Hepatocyte (in vitro differentiated cells): Measurements from ENCODE around the gene CMTM6. TPM values are rescaled to one million over a fixed set of nuclear protein-coding genes. Genes with fewer than 3 reads are reported as not detected.
"Not testable (repeated sequence)": the region's sequence is repeated elsewhere in the genome, so short reads cannot be mapped to it uniquely, and the experiment has no call there.

Experiments used
- DNase-seq: peaks from one replicate; pipeline ENCODE4 v3.0.0-alpha.2; 2016; ENCODE audit warnings: low spot score
- H2AFZ ChIP-seq: fragments of 200-600 bp; sonication (generic); 2 replicates; pipeline ENCODE4 v1.6.0; 2016; ENCODE audit warnings: antibody characterized with exemption, mild to moderate bottlenecking
- H3K27ac ChIP-seq: fragments of 200-600 bp; sonication (generic); 2 replicates; pipeline ENCODE4 v1.5.1; 2016; ENCODE audit warnings: mild to moderate bottlenecking
- H3K27me3 ChIP-seq: fragments of 200-600 bp; sonication (generic); 2 replicates; pipeline ENCODE4 v1.6.1; 2016
- H3K36me3 ChIP-seq: fragments of 200-600 bp; sonication (generic); replicated peaks from 2 replicates; pipeline ENCODE4 v1.5.1; 2016; ENCODE audit warnings: low read depth; ENCODE audit not compliant: insufficient read depth
- H3K4me1 ChIP-seq: fragments of 200-600 bp; sonication (generic); 2 replicates; pipeline ENCODE4 v1.5.1; 2016; ENCODE audit warnings: mild to moderate bottlenecking, moderate library complexity; ENCODE audit not compliant: insufficient read depth
- H3K4me2 ChIP-seq: fragments of 200-600 bp; sonication (generic); 2 replicates; pipeline ENCODE4 v1.6.0; 2016
- H3K4me3 ChIP-seq: fragments of 200-600 bp; sonication (generic); 2 replicates; pipeline ENCODE4 v1.5.1; 2016; ENCODE audit warnings: mild to moderate bottlenecking
- H3K79me2 ChIP-seq: fragments of 200-600 bp; sonication (generic); 2 replicates; pipeline ENCODE4 v1.6.0; 2017; ENCODE audit warnings: mild to moderate bottlenecking
- H3K9me2 ChIP-seq: fragments of 200-600 bp; sonication (generic); replicated peaks from 2 replicates; pipeline ENCODE4 v1.6.0; 2017; ENCODE audit warnings: mild to moderate bottlenecking; ENCODE audit not compliant: insufficient read depth
- H3K9me3 ChIP-seq: fragments of 200-600 bp; sonication (generic); 2 replicates; pipeline ENCODE4 v1.5.1; 2016; ENCODE audit warnings: low read depth, mild to moderate bottlenecking
- H4K20me1 ChIP-seq: fragments of 200-600 bp; sonication (generic); 2 replicates; pipeline ENCODE4 v1.6.0; 2016; ENCODE audit warnings: mild to moderate bottlenecking; ENCODE audit not compliant: insufficient read depth, poor library complexity, severe bottlenecking
- CTCF ChIP-seq: fragments of 200-600 bp; sonication (generic); IDR thresholded peaks from 2 replicates; pipeline ENCODE4 v1.5.1; 2016; ENCODE audit warnings: antibody characterized with exemption, mild to moderate bottlenecking; ENCODE audit not compliant: poor library complexity
- EZH2 ChIP-seq: fragments of 200-600 bp; sonication (generic); IDR thresholded peaks from 2 replicates; pipeline ENCODE4 v1.6.1; 2016; ENCODE audit warnings: antibody characterized with exemption, mild to moderate bottlenecking, borderline replicate concordance
- EZH2phosphoT487 ChIP-seq: fragments of 200-600 bp; sonication (generic); IDR thresholded peaks from one replicate; pipeline ENCODE4 v1.6.1; 2018; ENCODE audit warnings: antibody characterized with exemption, mild to moderate bottlenecking, low read depth, moderate library complexity; ENCODE audit not compliant: unreplicated experiment, severe bottlenecking
- WGBS: methylation state at CpG from one replicate; pipeline ENCODE4 v1.1.6; 2016; ENCODE audit warnings: low lambda C conversion rate; ENCODE audit errors: missing lambda C conversion rate; 5-methylcytosine and 5-hydroxymethylcytosine counted together
- polyA plus RNA-seq: library from polyadenylated mRNA; unstranded; fragments of >200 nt; fragmentation: Nextera tagmentation; extraction: Ambion mirVana; gene quantifications from 2 replicates; pipeline ENCODE4 v1.2.1, GENCODE V29; 2016
- total RNA-seq: library from RNA; depleted of rRNA; stranded (reverse); fragments of >200 nt; gene quantifications from 2 replicates; pipeline ENCODE4 v1.2.3, GENCODE V29; 2014

The CMTM6 gene
- total and polyA plus RNA-seq, 2 experiments from 2014 or later = 82.7 to 133 TPM

DNA sequence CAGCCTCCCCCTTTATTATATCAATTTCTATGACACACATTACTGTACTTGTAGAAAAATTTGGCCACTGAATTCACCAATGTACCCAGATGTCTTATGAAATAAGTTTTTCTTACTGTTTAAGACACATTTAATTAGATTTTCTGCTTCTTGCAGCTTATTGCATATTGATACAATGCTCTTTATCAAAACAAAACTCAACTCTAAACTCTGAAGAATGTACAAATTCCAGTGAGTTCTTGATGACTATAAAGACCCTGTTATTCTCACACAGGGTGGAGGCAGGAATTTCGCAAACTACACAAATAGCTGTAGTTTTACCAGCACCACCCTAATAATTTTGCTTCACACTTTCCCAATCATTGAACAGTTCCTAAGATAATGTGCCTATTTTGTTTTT is 22.0 kb downstream of the CMTM6 start:
- 100% methylated on average over 1 of the region's 1 CpG for WGBS
- Histone ChIP-seq H3K27ac (no peak overlapping the region), H3K9me2 (no peaks in the 10 kb centered on the region), H3K36me3 (no peaks in the 10 kb centered on the region), H2AFZ (no peak overlapping the region), H3K27me3 (no peaks in the 10 kb centered on the region), H3K9me3 (no peaks in the 10 kb centered on the region), H3K4me2 (no peak overlapping the region), H4K20me1 (no peaks in the 10 kb centered on the region), H3K79me2 (peaks cover 6% of the 10 kb centered on the region), H3K4me1 (no peaks in the 10 kb centered on the region), H3K4me3 (no peak overlapping the region)
- no peak for DNase-seq
- TF ChIP-seq EZH2phosphoT487 = no peak
- TF ChIP-seq EZH2 = no peak
- no peak for TF ChIP-seq CTCF

DNA sequence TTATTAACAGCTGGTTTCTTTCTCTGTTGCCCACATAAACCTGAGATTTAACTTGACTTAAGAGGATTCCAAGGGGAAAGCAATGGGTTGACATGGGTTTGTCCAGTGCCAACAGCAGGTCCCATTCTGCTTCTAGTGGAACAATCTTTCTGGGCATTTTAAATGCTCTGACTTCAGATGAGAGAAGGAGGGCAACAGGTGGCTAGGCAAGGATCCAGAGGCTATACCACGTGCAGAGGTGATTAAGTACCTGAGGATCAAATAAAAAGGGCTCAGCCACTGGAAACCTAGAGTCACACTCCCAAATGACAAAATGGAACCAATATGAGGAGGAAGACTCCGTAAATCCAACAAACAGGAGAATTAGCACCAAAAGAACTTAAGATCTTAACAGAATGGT is 28.5 kb downstream of the CMTM6 start:
- no peak for TF ChIP-seq EZH2phosphoT487
- no peak for TF ChIP-seq EZH2
- TF ChIP-seq CTCF = no peak
- H2AFZ ChIP-seq = no peak overlapping the region
- H3K4me2 ChIP-seq = no peak overlapping the region
- H3K27me3 ChIP-seq = no peaks in the 10 kb centered on the region
- no peaks in the 10 kb centered on the region for H3K79me2 ChIP-seq
- H3K9me2 ChIP-seq = no peaks in the 10 kb centered on the region
- no peaks in the 10 kb centered on the region for H3K9me3 ChIP-seq
- no peak overlapping the region for H3K4me3 ChIP-seq
- 93% methylated on average over 2 of the region's 2 CpGs for WGBS
- H3K36me3 ChIP-seq = no peaks in the 10 kb centered on the region
- no peak for DNase-seq
- H3K27ac ChIP-seq = no peak overlapping the region
- no peaks in the 10 kb centered on the region for H4K20me1 ChIP-seq
- no peaks in the 10 kb centered on the region for H3K4me1 ChIP-seq

DNA sequence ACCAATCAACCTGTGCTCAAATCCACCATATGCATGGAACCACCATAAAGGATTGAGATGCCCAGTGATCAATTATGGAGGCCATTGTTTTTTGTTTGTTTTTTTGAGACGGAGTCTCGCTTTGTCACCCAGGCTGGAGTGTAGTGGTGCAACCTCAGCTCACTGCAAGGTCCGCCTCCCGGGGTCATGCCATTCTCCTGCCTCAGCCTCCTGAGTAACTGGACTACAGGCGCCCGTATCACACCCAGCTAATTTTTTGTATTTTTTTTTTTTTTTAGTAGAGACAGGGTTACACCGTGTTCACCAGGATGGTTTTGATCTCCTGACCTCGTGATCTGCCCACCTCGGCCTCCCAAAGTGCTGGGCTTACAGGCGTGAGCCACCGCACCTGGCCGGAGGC is 30.5 kb downstream of the CMTM6 start:
- not testable (repeated sequence) for H3K27me3 ChIP-seq, H3K4me3 ChIP-seq, H2AFZ ChIP-seq, H3K27ac ChIP-seq, H3K9me3 ChIP-seq, H3K4me1 ChIP-seq, DNase-seq, H3K4me2 ChIP-seq, H3K9me2 ChIP-seq, H4K20me1 ChIP-seq, H3K36me3 ChIP-seq, H3K79me2 ChIP-seq
- 90% methylated on average over 12 of the region's 12 CpGs for WGBS

DNA sequence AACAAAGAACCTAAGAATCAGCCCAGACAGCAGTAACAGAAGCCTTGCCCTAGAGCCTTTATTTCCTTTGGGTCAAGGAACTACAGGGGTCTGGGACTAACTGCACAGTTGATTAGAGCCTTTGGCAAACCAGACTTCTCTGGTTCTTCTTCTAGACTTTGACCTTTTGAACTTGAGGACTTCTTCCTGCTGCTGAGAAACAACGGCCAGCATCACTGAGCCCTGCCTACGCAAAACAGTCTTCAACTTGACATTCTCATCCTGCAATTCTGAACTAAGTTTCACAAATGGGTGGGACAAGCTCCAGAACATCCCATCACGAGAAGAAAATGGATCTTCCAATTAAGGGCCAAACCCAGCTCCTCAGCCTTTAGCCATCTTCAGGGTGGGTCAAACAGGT is 31.4 kb downstream of the CMTM6 start:
- no peak for TF ChIP-seq EZH2phosphoT487
- TF ChIP-seq EZH2 = no peak
- no peak for TF ChIP-seq CTCF

More for the DNA sequence above, 31.4 kb downstream of the CMTM6 start:
- no peaks in the 10 kb centered on the region for H3K79me2 ChIP-seq
- H3K9me3 ChIP-seq = no peaks in the 10 kb centered on the region
- no peaks in the 10 kb centered on the region for H3K27me3 ChIP-seq
- 92% methylated on average over 3 of the region's 3 CpGs for WGBS
- no peaks in the 10 kb centered on the region for H3K9me2 ChIP-seq
- no peak for DNase-seq
- no peak overlapping the region for H2AFZ ChIP-seq
- no peaks in the 10 kb centered on the region for H4K20me1 ChIP-seq
- H3K36me3 ChIP-seq = no peaks in the 10 kb centered on the region
- H3K4me3 ChIP-seq = no peak overlapping the region
- H3K27ac ChIP-seq = no peak overlapping the region
- H3K4me2 ChIP-seq = no peak overlapping the region
- no peaks in the 10 kb centered on the region for H3K4me1 ChIP-seq
